ENCODE data around the gene TMEM114.

TMEM114 gene

DNA sequence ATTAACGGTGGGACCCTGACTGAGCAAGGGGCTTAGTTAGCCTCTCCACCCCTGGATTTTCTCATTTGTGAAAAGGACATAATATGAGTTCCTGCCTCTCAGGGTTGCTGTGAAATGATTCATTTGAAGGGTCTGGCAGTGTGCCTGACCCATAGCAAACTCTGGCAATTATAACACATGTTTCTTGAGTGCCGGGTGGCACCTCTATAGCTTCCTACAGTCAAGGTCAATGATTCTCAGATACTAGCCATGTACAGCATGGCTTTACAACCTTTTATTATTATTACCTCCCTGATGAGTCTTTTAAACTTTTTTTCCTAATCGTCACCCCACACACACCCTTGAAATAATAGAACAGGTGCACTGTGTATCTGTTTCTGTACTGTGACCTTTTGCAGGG is 42.1 kb downstream of the TMEM114 start:
- DNase-seq (ENCODE audit: low spot score): no peak

DNA sequence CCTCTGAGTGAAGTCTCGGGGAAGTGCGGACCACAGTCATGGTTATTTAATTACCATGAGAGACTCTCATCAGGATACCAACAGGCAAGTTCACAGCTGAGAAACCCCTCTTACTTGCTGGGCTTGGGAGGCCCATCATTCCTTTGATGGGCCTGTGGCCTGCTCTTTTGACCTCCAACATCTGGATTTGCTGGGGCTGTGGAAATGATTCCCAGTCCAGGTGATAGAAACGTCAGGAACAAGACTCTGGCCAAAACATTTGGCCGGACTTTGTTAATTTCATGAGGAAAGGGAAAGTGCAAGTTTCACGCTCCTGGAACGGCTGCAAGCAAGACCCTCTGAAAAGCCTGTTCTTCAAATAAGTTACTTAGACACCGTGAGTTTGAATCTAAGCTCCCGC is 42.5 kb downstream of the TMEM114 start:
- DNase-seq (ENCODE audit: low spot score): no peak

DNA sequence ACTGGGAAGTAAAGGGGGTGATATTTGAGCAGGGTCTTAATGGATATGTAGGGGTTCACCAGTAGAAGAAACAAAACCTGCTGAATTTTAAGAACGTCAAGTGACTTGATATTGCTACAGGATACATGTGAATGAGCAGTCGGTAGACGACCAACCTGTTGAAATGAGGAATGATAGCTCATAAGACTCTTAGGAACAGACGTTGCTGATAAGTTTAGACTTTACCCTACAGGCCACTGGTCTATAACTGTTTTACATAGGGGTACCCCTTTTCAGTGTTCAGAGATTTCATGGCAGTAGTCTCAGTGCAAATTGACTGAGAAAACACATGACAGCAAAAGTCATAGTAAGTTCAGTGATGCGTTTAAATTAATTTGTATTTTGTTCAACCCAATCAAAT is 45.9 kb downstream of the TMEM114 start:
- no peak for DNase-seq (ENCODE audit: low spot score)

GRCh38 chr16:8543258-8543657 is 47.1 kb downstream of the TMEM114 start:
- no peak for DNase-seq (ENCODE audit: low spot score)

GRCh38 chr16:8542393-8542792 is 47.9 kb downstream of the TMEM114 start:
- no peak for DNase-seq (ENCODE audit: low spot score)

DNA sequence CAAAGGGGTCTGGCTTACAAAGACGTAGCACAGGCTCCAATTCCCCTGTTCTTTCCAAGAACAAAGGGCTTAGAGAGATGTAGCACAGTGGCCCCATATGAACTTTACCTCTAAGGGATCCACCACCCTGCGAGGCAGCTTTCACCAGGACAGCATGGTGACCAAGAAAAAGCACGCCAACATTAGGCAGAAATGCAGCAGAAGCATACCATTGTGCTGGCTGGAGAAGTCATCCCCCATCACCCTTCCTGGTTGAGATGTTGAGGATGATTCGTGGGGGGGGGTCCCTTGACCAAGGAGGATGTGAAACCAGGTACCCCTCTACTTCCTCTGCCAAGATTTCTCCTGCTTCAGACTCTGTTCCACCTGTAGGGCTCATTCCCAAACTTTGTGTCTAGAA is 48.4 kb downstream of the TMEM114 start:
- DNase-seq (ENCODE audit: low spot score): no peak

DNA sequence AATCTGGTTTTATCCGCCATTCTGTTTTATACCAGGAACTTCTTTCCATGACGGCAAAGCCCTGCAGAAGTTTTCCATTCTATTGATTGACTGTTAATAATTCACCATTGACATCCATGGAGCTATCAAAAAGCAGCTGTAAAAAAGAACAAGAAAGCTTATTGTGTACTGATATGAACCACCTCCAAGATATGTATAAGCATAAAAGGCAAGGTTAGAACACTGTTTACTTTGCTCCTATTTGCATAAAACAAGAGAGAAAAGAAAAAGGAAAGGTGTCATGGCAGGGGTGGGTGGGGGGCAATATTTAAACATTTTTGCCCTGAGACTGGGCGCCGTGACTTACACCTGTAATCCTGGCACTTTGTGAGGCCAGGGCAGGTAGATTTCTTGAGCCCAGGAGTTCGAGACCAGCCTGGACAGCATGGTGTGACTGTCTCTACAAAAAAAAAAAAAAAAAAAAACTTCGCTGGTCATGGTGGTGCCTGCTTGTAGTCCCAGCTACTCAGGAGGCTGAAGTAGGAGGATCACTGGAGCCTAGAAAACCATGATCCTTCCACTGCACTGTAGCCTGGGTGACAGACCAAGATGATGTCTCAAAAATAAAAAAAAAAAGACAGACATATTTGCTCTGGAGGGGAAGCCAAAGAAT is 52.5 kb downstream of the TMEM114 start:
- DNase-seq (ENCODE audit: low spot score): peak; percentile 24

DNA sequence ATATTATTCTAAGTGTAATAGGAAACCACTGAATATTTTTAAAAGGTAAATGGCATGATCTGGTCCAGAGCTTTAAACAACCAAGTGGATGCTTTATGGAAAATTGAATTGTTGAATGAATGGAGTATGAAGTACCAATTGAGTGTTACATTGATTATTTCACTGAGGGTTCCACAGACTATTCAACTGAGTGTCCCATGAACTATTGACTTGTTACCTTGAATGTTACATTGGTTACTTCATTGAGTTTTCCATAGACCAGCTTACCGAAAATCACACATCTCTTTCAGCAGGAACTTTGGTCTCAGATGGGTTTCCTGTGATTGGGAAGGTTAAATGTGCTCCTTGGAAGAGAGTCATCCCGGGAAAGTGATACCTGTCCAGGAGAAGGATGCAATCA is 56.8 kb downstream of the TMEM114 start:
- DNase-seq (ENCODE audit: low spot score): no peak

DNA sequence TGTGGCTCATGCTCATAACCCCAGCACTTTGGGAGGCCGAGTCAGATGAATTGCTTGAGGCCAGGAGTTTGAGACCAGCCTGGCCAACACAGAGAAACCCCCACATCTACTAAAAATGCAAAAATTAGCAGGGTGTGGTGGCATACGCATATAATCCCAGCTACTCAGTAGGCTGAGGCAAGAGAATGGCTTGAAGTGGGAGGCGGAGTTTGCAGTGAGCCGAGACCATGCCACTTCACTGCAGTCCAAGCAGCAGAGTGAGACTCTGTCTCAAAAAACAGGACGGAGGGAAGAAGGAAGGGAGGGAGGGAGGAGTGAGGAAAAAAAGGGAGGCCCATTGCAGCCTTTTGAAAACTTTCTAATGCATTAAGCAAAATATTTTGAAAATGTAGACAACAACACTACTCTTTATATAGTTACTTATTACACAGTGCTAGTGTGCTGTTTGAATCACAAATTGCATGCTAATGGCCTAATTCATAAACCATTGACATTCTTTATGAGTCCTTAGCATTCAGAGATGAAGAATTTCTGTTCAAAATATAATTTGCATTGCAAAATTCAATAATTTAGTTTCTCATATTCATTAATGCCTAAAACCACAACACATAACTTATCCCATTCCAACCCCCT is 59.4 kb downstream of the TMEM114 start:
- DNase-seq (ENCODE audit: low spot score): no peak

DNA sequence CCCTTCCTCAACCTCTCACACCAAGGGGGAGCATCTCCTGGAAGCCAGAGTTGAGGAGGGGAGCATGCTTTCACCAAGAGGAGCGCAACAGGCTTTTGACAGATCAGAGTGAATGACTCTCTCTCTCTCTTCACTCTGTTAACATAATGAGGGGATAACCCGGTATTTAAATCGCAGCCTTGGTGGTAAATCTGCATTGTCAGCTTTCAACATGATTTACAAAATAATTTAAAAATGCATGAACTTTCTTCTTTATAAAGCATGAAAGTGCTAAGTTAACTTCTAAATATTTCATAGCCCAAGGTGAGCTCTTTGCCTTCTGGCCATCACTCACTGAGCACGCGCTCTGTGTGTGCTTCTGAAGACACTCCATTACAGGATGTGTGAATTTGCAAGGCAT is 61.8 kb downstream of the TMEM114 start:
- no peak for DNase-seq (ENCODE audit: low spot score)

- DNase-seq (ENCODE audit: low spot score): no peak
Measured at GRCh38 chr16:8523932-8524331, 66.4 kb downstream of the TMEM114 start.

GRCh38 chr16:8522757-8523156 is 67.6 kb downstream of the TMEM114 start:
- no peak for DNase-seq (ENCODE audit: low spot score)

- DNase-seq (ENCODE audit: low spot score): no peak
Measured at GRCh38 chr16:8519643-8520042, 70.7 kb downstream of the TMEM114 start.
